ENCODE data around the gene TNFSF15. TPM values are rescaled to one million over a fixed set of nuclear protein-coding genes. Genes with fewer than 3 reads are reported as not detected.

Gene TNFSF15
- total and polyA plus RNA-seq, 2 donors (not counting 1 experiment from before 2014, with no cell fraction given), result 0.03 TPM; not detected in 1

DNA sequence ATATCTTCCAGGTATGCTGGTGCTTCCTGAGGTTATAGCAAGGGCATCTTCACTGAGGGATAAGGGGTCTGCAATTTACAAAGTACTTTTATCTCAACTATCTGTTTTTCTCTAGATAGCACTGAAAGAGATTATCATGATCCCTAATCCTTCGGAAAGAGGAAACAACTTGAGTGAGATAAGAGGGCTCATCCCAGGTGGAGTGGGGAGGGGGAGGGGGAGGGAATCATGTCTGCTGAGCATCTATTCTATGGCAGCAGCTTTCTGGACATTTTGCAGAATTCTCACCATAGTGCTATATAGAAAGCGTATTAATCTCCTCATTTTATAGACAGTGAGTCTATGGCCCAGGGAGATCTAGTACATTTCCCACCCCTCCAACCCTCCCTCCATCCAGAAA lies 5.9 kb downstream of the TNFSF15 start:
- no peak overlapping the region for H3K27ac Mint-ChIP-seq
- Histone ChIP-seq H3K4me2 (replicated peaks; ENCODE audit: low read depth, low read length, poor library complexity, severe bottlenecking) (no peak overlapping the region), H3K27ac (ENCODE audit: low read length in 2 of 2) (no peak overlapping the region), H3K27me3 (replicated peaks in 1 of 4; ENCODE audit: control extremely low read depth in 1 of 4, control insufficient read depth in 3 of 4, insufficient read depth in 4 of 4, low read length in 3 of 4) (no peaks in the 10 kb centered on the region), H3K4me3 (ENCODE audit: control extremely low read depth in 1 of 5, extremely low read depth in 1 of 5, insufficient read depth in 1 of 5, low read depth in 2 of 5, low read length in 4 of 5) (no peak overlapping the region), H3K36me3 (replicated peaks in 1 of 2; ENCODE audit: control extremely low read depth in 1 of 2, control insufficient read depth in 1 of 2, extremely low read depth in 1 of 2, insufficient read depth in 2 of 2, low read length in 1 of 2) (no peaks in the 10 kb centered on the region), H4K20me1 (ENCODE audit: control insufficient read depth, insufficient read depth, low read length, poor library complexity, severe bottlenecking) (no peaks in the 10 kb centered on the region), H3K4me1 (ENCODE audit: control insufficient read depth in 2 of 2, insufficient read depth in 2 of 2, low read length in 2 of 2) (no peaks in the 10 kb centered on the region), H2AFZ (ENCODE audit: insufficient read depth, low read depth, low read length, poor library complexity, severe bottlenecking) (no peak overlapping the region), H3K9ac (ENCODE audit: low read length) (no peak overlapping the region), H3K9me3 (ENCODE audit: control extremely low read depth in 1 of 3, control insufficient read depth in 2 of 3, insufficient read depth in 1 of 3, low read length in 2 of 3) (no peaks in the 10 kb centered on the region), H3K79me2 (ENCODE audit: control insufficient read depth, insufficient read depth, low read length) (no peaks in the 10 kb centered on the region)
- intact Hi-C loops (cut with micrococcal nuclease), result no loop called here
- CTCF ChIA-PET, result no interaction called here
- ATAC-seq (ENCODE audit: low read depth) (no peak), DNase-seq (no peak)
- no peaks in the 10 kb centered on the region for H3K9me3 Mint-ChIP-seq (ENCODE audit: insufficient read depth)
- H3K4me3 Mint-ChIP-seq, result no peak overlapping the region
- H3K4me1 Mint-ChIP-seq, result peaks cover 2% of the 10 kb centered on the region
- TF ChIP-seq, protein P1, sequence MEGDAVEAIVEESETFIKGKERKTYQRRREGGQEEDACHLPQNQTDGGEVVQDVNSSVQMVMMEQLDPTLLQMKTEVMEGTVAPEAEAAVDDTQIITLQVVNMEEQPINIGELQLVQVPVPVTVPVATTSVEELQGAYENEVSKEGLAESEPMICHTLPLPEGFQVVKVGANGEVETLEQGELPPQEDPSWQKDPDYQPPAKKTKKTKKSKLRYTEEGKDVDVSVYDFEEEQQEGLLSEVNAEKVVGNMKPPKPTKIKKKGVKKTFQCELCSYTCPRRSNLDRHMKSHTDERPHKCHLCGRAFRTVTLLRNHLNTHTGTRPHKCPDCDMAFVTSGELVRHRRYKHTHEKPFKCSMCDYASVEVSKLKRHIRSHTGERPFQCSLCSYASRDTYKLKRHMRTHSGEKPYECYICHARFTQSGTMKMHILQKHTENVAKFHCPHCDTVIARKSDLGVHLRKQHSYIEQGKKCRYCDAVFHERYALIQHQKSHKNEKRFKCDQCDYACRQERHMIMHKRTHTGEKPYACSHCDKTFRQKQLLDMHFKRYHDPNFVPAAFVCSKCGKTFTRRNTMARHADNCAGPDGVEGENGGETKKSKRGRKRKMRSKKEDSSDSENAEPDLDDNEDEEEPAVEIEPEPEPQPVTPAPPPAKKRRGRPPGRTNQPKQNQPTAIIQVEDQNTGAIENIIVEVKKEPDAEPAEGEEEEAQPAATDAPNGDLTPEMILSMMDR (IDR thresholded peaks at IDR 0.05), result no peak
- TF ChIP-seq EZH2 (IDR thresholded peaks at IDR 0.05; ENCODE audit: borderline replicate concordance, insufficient read depth, low read depth, low read length, poor library complexity, severe bottlenecking), result no peak
- peaks cover 7% of the 10 kb centered on the region for H3K27me3 Mint-ChIP-seq
- no CpG with 5 or more reads among the region's 2 CpGs for WGBS (ENCODE audit: insufficient coverage)
- POLR2A ChIA-PET, result no interaction called here

DNA sequence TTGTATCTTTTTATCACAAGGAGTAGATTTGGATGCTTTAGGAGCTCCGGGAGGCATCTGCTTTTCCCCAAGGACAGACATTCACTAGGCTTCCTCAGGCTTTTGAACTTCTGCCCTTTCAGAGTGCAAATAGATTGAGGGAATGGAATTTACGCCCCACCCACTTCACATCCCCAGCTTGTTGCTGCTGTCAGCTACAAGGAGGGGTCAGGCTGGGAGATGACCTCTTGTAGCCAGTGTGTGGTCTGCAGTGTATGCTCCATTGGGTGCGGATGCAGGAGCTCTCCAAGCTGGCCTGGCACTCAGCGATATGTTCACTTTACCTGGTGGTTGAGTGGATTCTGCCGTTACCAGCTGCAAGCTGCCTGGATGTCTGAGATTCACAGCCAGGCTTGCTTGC lies 6.4 kb downstream of the TNFSF15 start:
- Histone ChIP-seq H4K20me1 (ENCODE audit: control insufficient read depth, insufficient read depth, low read length, poor library complexity, severe bottlenecking) (no peaks in the 10 kb centered on the region), H2AFZ (ENCODE audit: insufficient read depth, low read depth, low read length, poor library complexity, severe bottlenecking) (no peak overlapping the region), H3K4me3 (ENCODE audit: control extremely low read depth in 1 of 5, extremely low read depth in 1 of 5, insufficient read depth in 1 of 5, low read depth in 2 of 5, low read length in 4 of 5) (no peak overlapping the region), H3K4me2 (replicated peaks; ENCODE audit: low read depth, low read length, poor library complexity, severe bottlenecking) (no peak overlapping the region), H3K27ac (ENCODE audit: low read length in 2 of 2) (no peak overlapping the region), H3K27me3 (replicated peaks in 1 of 4; ENCODE audit: control extremely low read depth in 1 of 4, control insufficient read depth in 3 of 4, insufficient read depth in 4 of 4, low read length in 3 of 4) (no peaks in the 10 kb centered on the region), H3K79me2 (ENCODE audit: control insufficient read depth, insufficient read depth, low read length) (no peaks in the 10 kb centered on the region), H3K4me1 (ENCODE audit: control insufficient read depth in 2 of 2, insufficient read depth in 2 of 2, low read length in 2 of 2) (no peaks in the 10 kb centered on the region), H3K36me3 (replicated peaks in 1 of 2; ENCODE audit: control extremely low read depth in 1 of 2, control insufficient read depth in 1 of 2, extremely low read depth in 1 of 2, insufficient read depth in 2 of 2, low read length in 1 of 2) (no peaks in the 10 kb centered on the region), H3K9me3 (ENCODE audit: control extremely low read depth in 1 of 3, control insufficient read depth in 2 of 3, insufficient read depth in 1 of 3, low read length in 2 of 3) (no peaks in the 10 kb centered on the region), H3K9ac (ENCODE audit: low read length) (no peak overlapping the region)
- intact Hi-C loops (cut with micrococcal nuclease), result no loop called here
- Mint-ChIP-seq H3K9me3 (ENCODE audit: insufficient read depth) (no peaks in the 10 kb centered on the region), H3K4me3 (no peak overlapping the region), H3K4me1 (peaks cover 2% of the 10 kb centered on the region), H3K27ac (no peak overlapping the region), H3K27me3 (peaks cover 7% of the 10 kb centered on the region)
- ATAC-seq (ENCODE audit: low read depth) (no peak), DNase-seq (no peak)
- TF ChIP-seq, protein P1 (IDR thresholded peaks at IDR 0.05), result no peak
- TF ChIP-seq EZH2 (IDR thresholded peaks at IDR 0.05; ENCODE audit: borderline replicate concordance, insufficient read depth, low read depth, low read length, poor library complexity, severe bottlenecking), result no peak
- WGBS (ENCODE audit: insufficient coverage), result 93% methylated on average over 3 of the region's 5 CpGs
- CTCF ChIA-PET, result no interaction called here
- POLR2A ChIA-PET, result no interaction called here
